Thyroid gland (tissue), 4 donors: ENCODE results near the gene CNTNAP5.

Experiments
- CTCF ChIP-seq, 6 experiments: fragments of 200-600 bp in 3 of 6; fragments of 450-650 bp in 3 of 6; sonication (generic) in 3 of 6; IDR thresholded peaks; one replicate each; pipeline ENCODE4 v1.5.1; 2016 to 2019; ENCODE audit warnings: antibody characterized with exemption in 6 of 6, mild to moderate bottlenecking in 2 of 6, inconsistent platforms in 1 of 6, moderate library complexity in 1 of 6
- POLR2A ChIP-seq, 2 donors: fragments of 450-650 bp; IDR thresholded peaks; one replicate each; pipeline ENCODE4 v1.6.1; 2017; ENCODE audit warnings: antibody characterized with exemption in 2 of 2, mild to moderate bottlenecking in 2 of 2, moderate library complexity in 1 of 2

- TF ChIP-seq CTCF (IDR thresholded peaks at IDR 0.05) (no peak), POLR2A (IDR thresholded peaks at IDR 0.05) (no peak)
Measured at GRCh38 chr2:124702777-124703176, 677.7 kb downstream of the CNTNAP5 start.
